Left renal cortex interstitium (tissue), 4 donors: ENCODE measurements around the gene TAC3. TPM values are rescaled to one million over a fixed set of nuclear protein-coding genes. Genes with fewer than 3 reads are reported as not detected.
"Not testable (repeated sequence)": the region's sequence is repeated elsewhere in the genome, so short reads cannot be mapped to it uniquely, and the experiment has no call there.

Experiments
- DNase-seq, 4 donors: peaks; one replicate each; pipeline ENCODE4 v3.0.0-alpha.2; 2013; ENCODE audit warnings: low read depth in 4 of 4, low spot score in 2 of 4, missing footprints in 1 of 4
- polyA plus RNA-seq, 4 donors: library from polyadenylated mRNA; unstranded; fragments of 120-200 nt; gene quantifications; one replicate each; pipeline ENCODE4 v1.2.1, GENCODE V29; 2013; ENCODE audit not compliant: insufficient read length in 4 of 4

Gene TAC3
- polyA plus RNA-seq, 4 donors = 0.49 to 1.4 (median 1.1) TPM

- no peak for DNase-seq
These were observed 22.9 kb upstream of the TAC3 start for GRCh38 chr12:57039016-57039798.

GRCh38 chr12:57037264-57037663, 20.9 kb upstream of the TAC3 start:
- DNase-seq = no peak

DNA sequence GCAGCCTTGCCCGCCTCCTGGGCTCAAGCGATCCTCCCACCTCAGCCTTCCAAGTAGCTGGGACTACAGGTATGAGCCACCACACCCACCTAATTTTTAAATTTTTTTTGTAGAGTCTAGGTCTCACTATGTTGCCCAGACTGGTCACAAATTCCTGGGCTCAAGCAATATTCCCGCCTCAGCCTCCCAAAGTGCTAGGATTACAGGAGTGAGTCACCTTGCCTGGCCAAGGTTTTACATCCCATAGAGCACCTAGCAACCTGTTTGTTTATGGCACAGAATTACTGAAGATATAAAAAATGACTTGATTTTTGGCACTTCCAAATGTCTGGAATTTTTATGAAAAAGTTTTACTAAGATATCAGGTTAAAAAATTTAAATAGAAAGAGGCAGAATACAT, 17.1 kb upstream of the TAC3 start:
- no peak for DNase-seq

GRCh38 chr12:57031789-57032188, 15.5 kb upstream of the TAC3 start:
- no peak for DNase-seq

GRCh38 chr12:57031138-57031725, 14.9 kb upstream of the TAC3 start:
- no peak for DNase-seq

GRCh38 chr12:57029457-57029856, 13.1 kb upstream of the TAC3 start:
- DNase-seq = no peak

DNA sequence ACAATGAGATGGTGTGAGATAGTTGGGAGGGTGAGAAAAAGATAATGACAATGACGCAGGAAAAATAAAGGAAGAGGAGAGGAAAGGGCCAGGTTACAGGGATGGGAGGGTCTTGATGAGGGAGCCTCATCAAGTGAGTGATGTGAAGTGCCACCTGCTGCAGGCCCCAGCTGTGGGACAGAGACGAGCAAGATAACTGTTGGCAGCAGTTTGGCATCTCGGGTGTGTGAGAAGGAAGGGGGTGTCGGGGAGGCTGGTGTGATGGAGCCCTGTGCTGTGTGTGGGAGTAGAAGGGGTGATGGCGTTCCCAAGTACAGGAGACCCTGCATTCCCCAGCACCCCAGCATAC, 11.4 kb upstream of the TAC3 start:
- DNase-seq = no peak

GRCh38 chr12:57027011-57027804, 10.9 kb upstream of the TAC3 start:
- DNase-seq = no peak

GRCh38 chr12:57025196-57025595, 8.9 kb upstream of the TAC3 start:
- no peak for DNase-seq

DNA sequence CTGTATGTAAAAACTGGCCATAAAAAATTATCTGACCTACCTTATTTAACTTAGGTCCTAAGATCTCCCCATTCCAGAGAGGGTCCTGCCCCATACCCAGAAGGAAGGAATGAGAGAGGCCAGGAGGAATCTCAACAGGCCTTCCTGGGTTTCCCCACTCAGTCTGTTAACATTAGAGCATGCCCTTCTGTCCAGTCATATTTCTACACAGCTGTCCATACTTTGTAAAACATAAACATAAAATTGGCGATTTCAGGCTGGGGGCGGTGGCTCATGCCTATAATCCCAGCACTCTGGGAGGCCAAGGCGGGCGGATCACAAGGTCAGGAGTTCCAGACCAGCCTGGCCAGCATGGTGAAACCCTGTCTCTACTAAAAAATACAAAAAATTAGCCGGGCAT, 6.0 kb upstream of the TAC3 start:
- DNase-seq = not testable (repeated sequence)

GRCh38 chr12:57019983-57020719, 3.8 kb upstream of the TAC3 start:
- DNase-seq = no peak

DNA sequence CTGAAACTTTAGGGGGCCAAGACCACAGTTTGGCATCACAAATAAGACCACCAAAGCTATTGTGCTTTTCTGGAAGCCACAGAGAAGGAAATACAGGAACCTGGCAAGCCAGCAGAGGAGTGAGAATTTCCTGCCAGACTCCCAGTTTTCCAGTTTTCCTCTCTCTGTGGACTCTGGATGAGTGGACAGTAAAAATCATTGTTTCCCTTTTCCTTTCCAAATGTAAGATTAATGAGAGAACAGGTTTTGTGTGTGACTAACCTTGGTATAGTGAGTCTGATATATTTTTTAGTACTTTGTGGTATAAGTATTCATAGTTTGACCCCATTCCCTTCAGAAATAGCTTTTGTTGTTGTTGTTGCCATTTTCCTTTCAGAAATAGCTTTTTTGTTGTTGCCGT, 2.6 kb upstream of the TAC3 start:
- no peak for DNase-seq

GRCh38 chr12:57018353-57018752, 2.0 kb upstream of the TAC3 start:
- not testable (repeated sequence) for DNase-seq

DNA sequence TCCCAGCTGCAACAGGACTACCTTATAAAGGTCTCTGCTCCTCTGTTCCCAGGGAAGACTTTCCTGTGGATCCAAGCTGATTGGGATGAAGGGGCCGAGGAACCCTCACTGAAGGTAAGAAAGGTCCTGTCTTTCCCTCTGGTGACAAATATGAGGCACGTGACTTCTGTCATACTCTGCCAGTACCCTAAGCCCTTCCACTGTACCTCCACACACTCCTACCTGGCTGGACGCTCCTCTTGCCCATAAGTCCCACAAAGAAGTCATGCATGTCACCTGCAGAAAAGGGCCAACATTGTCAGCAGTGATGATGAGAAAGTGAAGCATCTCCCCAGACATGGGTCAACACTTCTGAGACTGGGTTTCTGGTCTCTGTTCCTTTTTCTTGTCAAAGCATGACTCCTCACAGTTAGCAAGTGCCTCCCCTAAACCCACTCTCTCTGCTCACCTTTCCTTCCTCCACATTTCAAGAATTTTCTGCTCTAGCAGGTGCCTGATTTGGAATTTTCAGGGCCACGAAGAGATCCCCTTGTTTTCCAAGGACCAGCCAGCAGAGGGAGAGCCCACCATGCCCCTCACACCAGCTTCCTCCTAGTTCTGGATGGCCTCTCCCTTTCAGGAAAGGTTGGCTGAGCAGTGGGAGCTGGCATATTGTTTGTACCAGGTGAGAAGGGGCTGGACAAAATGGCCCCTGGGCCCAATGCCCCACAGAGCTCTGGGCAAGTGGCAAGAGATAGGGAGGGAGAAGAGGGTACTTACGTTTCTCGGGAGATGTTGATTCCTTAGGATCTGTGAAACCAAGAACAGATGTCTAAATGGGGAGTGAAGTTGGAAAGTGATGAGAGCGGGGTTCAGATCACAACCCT, 3.5 kb downstream of the TAC3 start:
- no peak for DNase-seq

DNA sequence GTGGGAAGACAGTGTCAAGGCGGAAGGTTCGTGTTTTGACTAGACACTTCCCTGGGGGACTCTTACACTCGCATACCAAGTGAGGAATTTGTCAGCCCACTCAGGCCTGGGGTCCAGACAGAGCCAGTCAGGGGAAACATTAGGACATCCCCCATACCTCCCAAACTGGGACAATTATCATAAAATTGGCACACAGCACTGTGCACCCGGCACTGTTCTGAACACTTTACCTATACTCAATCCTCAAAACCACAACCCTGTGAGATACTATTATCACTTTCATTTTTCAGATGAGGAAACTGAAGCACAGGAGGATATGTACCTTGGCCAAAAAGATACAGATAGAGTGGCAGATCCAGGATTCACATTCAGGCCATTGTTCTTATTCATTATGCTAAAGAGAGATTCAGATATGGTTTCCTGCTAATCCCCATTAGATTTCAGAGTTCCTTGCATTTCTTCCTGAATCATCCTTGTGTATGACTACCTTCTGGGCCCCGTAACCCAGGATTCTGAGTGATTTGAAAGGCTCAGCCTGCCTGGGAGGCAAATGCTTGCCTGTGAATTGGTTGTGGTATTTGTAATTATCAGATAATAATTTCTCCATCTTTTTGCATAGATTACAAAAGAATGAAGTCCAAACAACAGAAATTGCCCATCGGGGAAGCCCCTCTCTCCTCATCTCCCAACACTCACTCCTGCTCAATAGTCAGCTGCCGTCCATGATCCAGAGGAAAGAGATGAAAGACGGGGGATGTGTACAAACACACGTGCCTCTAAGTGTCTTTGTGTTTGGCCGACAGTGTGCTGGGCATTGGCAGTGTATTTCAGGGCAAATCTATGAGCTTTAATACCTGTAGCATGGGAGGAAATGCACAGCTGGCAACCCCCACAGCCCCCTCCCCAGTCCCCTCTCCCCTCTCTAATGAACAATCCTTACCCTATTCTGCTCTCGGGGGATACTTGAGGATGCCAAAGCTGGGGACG, 4.6 kb downstream of the TAC3 start:
- no peak for DNase-seq

DNA sequence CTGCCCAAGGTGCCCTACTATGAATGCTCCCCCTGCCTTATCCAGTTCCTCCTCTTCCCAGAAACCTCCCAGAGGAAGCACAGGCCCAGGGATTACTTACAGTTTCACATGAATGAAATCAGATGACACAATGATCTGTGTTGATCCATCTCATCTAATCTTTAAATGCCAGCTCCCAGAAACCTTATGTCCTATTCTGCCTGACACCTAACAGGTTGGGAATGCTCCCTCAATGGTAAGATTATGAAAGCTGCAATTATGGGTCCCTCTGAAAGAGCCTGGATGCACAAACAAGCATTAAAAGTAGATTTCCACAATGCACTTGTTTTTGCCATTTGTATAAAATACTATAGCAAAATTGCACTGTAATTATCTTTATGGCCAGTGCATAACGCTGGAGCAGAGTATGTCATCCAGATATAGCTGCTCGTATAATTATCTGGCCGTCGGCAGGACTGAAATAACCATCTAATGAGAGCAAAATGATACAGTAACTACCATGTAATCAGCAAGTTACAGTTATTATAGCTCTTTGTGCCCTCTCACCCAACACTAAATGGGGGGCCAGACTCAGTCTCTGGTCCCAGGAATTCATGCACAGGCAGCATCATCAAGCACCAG, 5.6 kb downstream of the TAC3 start:
- DNase-seq = no peak

DNA sequence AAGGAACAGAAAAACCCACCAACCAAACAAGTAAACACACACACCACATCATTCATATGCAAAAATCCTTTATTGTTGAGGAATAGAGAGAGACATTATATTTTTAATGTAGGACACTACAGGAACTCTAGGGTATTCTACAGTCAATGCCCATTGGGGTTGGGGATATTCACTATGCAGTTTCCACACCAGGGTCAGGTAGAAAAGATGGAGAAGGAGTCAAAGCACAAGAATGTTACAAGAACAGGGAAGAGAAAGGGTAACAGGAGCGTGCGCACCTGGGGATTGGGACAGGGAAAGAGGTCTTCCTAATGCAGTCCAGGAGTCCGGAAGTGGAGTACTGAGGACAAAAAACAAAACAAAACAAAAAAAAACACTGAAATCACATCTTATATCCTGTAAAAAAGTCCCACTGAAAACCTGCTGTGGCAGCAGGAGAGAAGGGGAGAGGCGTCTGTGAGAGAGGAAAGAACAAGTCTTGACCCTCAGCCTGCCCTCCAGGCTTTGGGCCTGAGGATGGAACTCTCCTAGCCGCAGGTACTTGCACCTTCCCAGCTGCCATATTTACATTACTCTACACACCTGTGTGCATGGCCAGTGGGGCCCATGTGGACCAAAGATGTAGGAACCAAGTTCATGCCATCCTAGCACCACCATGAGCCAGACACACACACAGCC, 6.2 kb downstream of the TAC3 start:
- DNase-seq = no peak

- peak in 1 of 4 donors; percentile 50 for DNase-seq
These were observed 8.2 kb downstream of the TAC3 start for GRCh38 chr12:57008178-57008577.
